Measurements from ENCODE around the gene PSD4. TPM values are rescaled to one million over a fixed set of nuclear protein-coding genes. Genes with fewer than 3 reads are reported as not detected.

Gene PSD4
- total RNA-seq, 1 experiment from 2014 or later, result 1.0 TPM

- Histone ChIP-seq H3K9ac (ENCODE audit: extremely low read depth, insufficient read length, low read length) (no peak overlapping the region), H3K23me2 (ENCODE audit: insufficient read length, low read depth, low read length, poor library complexity, severe bottlenecking) (no peaks in the 10 kb centered on the region), H4K20me1 (ENCODE audit: control insufficient read depth, insufficient read depth, insufficient read length) (no peaks in the 10 kb centered on the region), H3K79me1 (ENCODE audit: insufficient read depth, low read depth, low read length, poor library complexity, severe bottlenecking) (no peaks in the 10 kb centered on the region), H4K5ac (ENCODE audit: insufficient read length, low read depth, low read length) (no peak overlapping the region), H2BK15ac (ENCODE audit: low read depth, low read length) (no peak overlapping the region), H2BK120ac (ENCODE audit: low read depth, low read length, poor library complexity, severe bottlenecking) (no peak overlapping the region), H3K4ac (ENCODE audit: low read depth, low read length) (no peak overlapping the region), H3K56ac (ENCODE audit: insufficient read length, low read depth, low read length) (no peak overlapping the region), H4K91ac (ENCODE audit: insufficient read length, low read depth, low read length) (no peak overlapping the region), H2BK12ac (ENCODE audit: insufficient read length, low read depth, low read length) (no peak overlapping the region), H3K4me2 (ENCODE audit: insufficient read depth, insufficient read length, low read length) (no peak overlapping the region), H4K8ac (replicated peaks; ENCODE audit: insufficient read length, low read depth, low read length) (no peak overlapping the region), H3K9me3 (ENCODE audit: control insufficient read depth, low read depth, low read length) (no peaks in the 10 kb centered on the region), H2BK5ac (ENCODE audit: insufficient read length, low read length) (no peak overlapping the region), H3T11ph (ENCODE audit: low read length) (no peak overlapping the region), H3K4me1 (ENCODE audit: insufficient read depth, low read length) (no peaks in the 10 kb centered on the region), H2BK20ac (ENCODE audit: low read depth, low read length, poor library complexity, severe bottlenecking) (no peak overlapping the region), H3K14ac (ENCODE audit: insufficient read depth, low read length) (no peak overlapping the region), H3K23ac (ENCODE audit: insufficient read length, low read depth, low read length) (no peak overlapping the region), H3K27me3 (ENCODE audit: insufficient read depth, low read length) (no peaks in the 10 kb centered on the region), H2AFZ (ENCODE audit: low read length) (no peak overlapping the region), H3K27ac (ENCODE audit: insufficient read length, low read depth, low read length) (no peak overlapping the region), H3K18ac (ENCODE audit: insufficient read length, low read depth, low read length) (peak overlapping the region; percentile 6), H3K79me2 (ENCODE audit: insufficient read depth, low read length) (no peaks in the 10 kb centered on the region), H2AK5ac (ENCODE audit: insufficient read length, low read length) (no peak overlapping the region)
- Mint-ChIP-seq H3K27me3 (ENCODE audit: low read depth) (peaks cover 7% of the 10 kb centered on the region), H3K27ac (no peak overlapping the region), H3K4me3 (no peak overlapping the region), H3K4me1 (peaks cover 5 to 6% of the 10 kb centered on the region in 2 experiments), H3K36me3 (ENCODE audit: insufficient read depth in 1 of 3, low read depth in 3 of 3) (no peaks in the 10 kb centered on the region), H3K9me3 (no peaks in the 10 kb centered on the region)
- WGBS (ENCODE audit: extremely low coverage, insufficient read length, low lambda C conversion rate), result no CpG with 5 or more reads among the region's 1 CpG
- no peak for TF ChIP-seq CTCF (conservative IDR thresholded peaks at IDR 0.05)
- no peak for DNase-seq
These were observed 53.5 kb downstream of the PSD4 start for GRCh38 chr2:113227290-113227689.
